Measurements from ENCODE around the gene SH3BP2.

Gene SH3BP2

DNA sequence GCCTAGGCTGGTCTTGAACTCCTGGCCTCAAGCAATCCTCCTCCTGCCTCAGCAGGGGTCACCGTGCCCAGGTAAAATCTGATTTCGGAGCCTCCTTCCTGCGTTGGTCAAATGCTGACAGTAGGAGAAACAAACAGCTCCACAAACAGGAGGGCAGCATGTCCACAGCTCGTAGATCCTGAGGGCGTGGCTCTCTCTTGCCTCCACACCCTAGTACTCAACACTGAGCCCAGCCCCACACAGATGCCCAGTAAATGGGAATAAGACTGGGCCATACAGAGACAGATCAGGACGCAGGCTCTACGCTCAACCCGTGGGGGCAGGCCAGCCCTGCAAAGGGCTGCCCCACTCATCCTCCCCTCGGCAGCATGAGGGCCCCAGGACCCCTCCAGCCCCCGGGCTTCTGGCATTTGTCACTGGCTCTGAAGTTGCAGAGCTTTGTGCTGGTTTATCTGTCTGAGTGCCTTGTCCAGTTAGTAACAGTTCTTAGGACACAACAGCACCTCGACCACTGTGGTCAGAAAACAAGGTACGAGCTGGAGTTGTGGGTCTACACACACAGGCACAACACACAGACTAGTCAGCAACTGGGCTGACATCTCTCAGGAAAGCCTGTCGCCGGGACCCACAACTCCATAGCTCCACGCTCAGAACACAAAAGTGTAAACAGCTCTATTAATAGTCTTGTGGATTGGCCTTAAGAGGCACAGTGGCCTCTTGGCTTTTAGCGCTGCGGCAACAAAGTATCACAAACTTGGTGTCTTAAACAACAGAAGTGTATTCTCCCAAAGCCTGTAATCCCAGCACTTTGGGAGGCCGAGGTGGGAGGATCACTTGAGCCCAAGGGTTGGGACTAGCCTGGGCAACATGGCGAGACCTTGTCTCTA lies 41.9 kb upstream of the SH3BP2 start:
- Histone ChIP-seq H3K4me3 (ENCODE audit: low read length, poor library complexity, severe bottlenecking) (no peak overlapping the region), H3K36me3 (ENCODE audit: insufficient read depth, low read length) (peaks cover 19% of the 10 kb centered on the region; the same call in 1 of the 2 replicates), H3K9me2 (replicated peaks; ENCODE audit: low read depth, low read length) (no peaks in the 10 kb centered on the region), H3K27me3 (ENCODE audit: insufficient read depth, low read length, poor library complexity, severe bottlenecking) (no peaks in the 10 kb centered on the region), H2AFZ (ENCODE audit: low read length) (no peak overlapping the region), H3F3A (ENCODE audit: low read depth) (no peaks in the 10 kb centered on the region), H3K79me2 (ENCODE audit: insufficient read depth, low read length) (peaks cover 60% of the 10 kb centered on the region), H4K20me1 (ENCODE audit: insufficient read depth, low read length, poor library complexity, severe bottlenecking) (peaks cover 24% of the 10 kb centered on the region), H3K9me3 (ENCODE audit: insufficient read depth, low read depth, low read length) (no peaks in the 10 kb centered on the region), H3K4me2 (ENCODE audit: low read depth, low read length, poor library complexity, severe bottlenecking) (peak overlapping the region; percentile 29), H3K4me1 (ENCODE audit: insufficient read depth, low read length, poor library complexity, severe bottlenecking) (peaks cover 26% of the 10 kb centered on the region), H3K9ac (ENCODE audit: low read depth, low read length, poor library complexity, severe bottlenecking) (no peak overlapping the region)
- TF ChIP-seq CTCF (conservative IDR thresholded peaks at IDR 0.05; ENCODE audit: low read length) (no peak), EZH2phosphoT487 (IDR thresholded peaks at IDR 0.05; ENCODE audit: borderline replicate concordance) (no peak)

DNA sequence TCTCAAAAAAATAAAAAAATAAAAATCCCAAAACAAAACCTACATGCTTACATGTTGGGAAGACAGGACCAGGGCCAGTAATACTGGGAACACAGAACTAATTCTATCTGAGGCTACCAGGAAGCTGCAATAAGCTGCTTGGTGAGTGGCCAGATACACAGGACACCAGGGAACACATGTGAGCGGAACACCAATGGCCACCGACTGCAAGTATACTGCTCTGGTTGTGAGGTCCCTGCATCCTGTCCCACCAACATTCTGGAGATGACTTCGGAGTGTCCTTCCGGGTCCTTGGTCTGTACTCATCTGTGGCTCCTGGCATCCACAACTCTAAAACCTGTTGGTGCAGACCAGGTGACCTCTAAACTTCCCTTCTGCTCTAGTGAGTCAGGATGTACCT lies 39.4 kb upstream of the SH3BP2 start:
- no peak overlapping the region for H3K4me3 ChIP-seq (ENCODE audit: low read length, poor library complexity, severe bottlenecking)
- peaks cover 17% of the 10 kb centered on the region for H3K4me1 ChIP-seq (ENCODE audit: insufficient read depth, low read length, poor library complexity, severe bottlenecking)
- H3K79me2 ChIP-seq (ENCODE audit: insufficient read depth, low read length) = peaks cover 60% of the 10 kb centered on the region
- H3K27me3 ChIP-seq (ENCODE audit: insufficient read depth, low read length, poor library complexity, severe bottlenecking) = no peaks in the 10 kb centered on the region
- H2AFZ ChIP-seq (ENCODE audit: low read length) = no peak overlapping the region
- peaks cover 21% of the 10 kb centered on the region for H4K20me1 ChIP-seq (ENCODE audit: insufficient read depth, low read length, poor library complexity, severe bottlenecking)
- no peaks in the 10 kb centered on the region for H3F3A ChIP-seq (ENCODE audit: low read depth)
- peak overlapping the region; percentile 92 for H3K4me2 ChIP-seq (ENCODE audit: low read depth, low read length, poor library complexity, severe bottlenecking)
- H3K9me2 ChIP-seq (replicated peaks; ENCODE audit: low read depth, low read length) = no peaks in the 10 kb centered on the region
- no peaks in the 10 kb centered on the region for H3K36me3 ChIP-seq (ENCODE audit: insufficient read depth, low read length)
- no peak overlapping the region for H3K9ac ChIP-seq (ENCODE audit: low read depth, low read length, poor library complexity, severe bottlenecking)
- no peaks in the 10 kb centered on the region for H3K9me3 ChIP-seq (ENCODE audit: insufficient read depth, low read depth, low read length)
- TF ChIP-seq EZH2phosphoT487 (IDR thresholded peaks at IDR 0.05; ENCODE audit: borderline replicate concordance) (no peak), CTCF (conservative IDR thresholded peaks at IDR 0.05; ENCODE audit: low read length) (no peak)

DNA sequence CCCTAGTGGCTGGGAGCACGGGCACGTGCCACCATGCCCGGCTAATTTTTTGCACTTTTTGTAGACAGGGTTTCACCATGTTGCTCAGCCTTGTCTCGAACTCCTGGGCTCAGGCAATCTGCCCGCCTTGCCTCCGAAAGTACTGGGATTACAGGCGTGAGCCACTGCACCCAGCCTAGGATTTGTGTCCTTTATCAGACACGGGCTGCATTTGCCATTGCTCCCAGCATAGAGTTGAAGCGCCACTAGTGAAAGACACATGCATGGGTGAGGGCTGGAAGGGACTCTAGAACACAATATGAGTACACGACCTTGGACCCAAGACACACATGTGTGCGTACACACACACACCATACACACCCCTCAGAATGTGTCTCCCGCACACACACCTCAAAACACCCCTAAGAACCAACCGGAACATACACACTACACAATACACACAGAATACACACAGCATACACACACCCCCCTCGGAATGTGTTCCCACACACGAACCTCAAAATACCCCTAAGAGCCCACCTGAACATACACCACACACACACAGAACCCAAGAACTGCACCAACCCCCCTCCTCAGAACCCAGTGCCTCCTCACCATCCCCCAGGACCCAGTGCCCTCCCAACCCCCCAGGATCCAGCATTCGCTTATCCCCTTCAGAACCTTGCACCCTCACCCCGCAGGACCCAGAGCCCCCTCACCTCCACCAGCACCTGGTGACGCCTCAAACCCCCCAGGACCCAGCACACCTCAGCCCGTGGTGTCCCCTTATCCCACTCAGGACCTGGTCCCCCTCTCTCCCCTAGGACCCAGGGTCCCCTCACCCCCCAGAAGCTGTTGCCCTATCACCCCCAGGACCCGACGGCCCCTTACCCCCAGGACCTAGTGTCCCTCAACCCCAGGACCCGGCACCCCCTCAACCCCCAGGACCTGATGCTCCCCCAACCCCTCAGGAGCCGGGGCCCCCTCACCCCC lies 37.8 kb upstream of the SH3BP2 start:
- peak overlapping the region; percentile 87; the same call in 1 of the 2 replicates for H2AFZ ChIP-seq (ENCODE audit: low read length)
- peaks cover 45% of the 10 kb centered on the region for H3K79me2 ChIP-seq (ENCODE audit: insufficient read depth, low read length)
- peak overlapping the region; percentile 90 for H3K9ac ChIP-seq (ENCODE audit: low read depth, low read length, poor library complexity, severe bottlenecking)
- H3K27me3 ChIP-seq (ENCODE audit: insufficient read depth, low read length, poor library complexity, severe bottlenecking) = no peaks in the 10 kb centered on the region
- peaks cover 18% of the 10 kb centered on the region for H4K20me1 ChIP-seq (ENCODE audit: insufficient read depth, low read length, poor library complexity, severe bottlenecking)
- peaks cover 17% of the 10 kb centered on the region for H3K4me1 ChIP-seq (ENCODE audit: insufficient read depth, low read length, poor library complexity, severe bottlenecking)
- no peaks in the 10 kb centered on the region for H3F3A ChIP-seq (ENCODE audit: low read depth)
- peak overlapping the region; percentile 92 for H3K4me2 ChIP-seq (ENCODE audit: low read depth, low read length, poor library complexity, severe bottlenecking)
- TF ChIP-seq EZH2phosphoT487 (IDR thresholded peaks at IDR 0.05; ENCODE audit: borderline replicate concordance) = no peak
- TF ChIP-seq CTCF (conservative IDR thresholded peaks at IDR 0.05; ENCODE audit: low read length) = no peak
- H3K36me3 ChIP-seq (ENCODE audit: insufficient read depth, low read length) = no peaks in the 10 kb centered on the region
- no peaks in the 10 kb centered on the region for H3K9me3 ChIP-seq (ENCODE audit: insufficient read depth, low read depth, low read length)
- no peaks in the 10 kb centered on the region for H3K9me2 ChIP-seq (replicated peaks; ENCODE audit: low read depth, low read length)
- peak overlapping the region; percentile 90 for H3K4me3 ChIP-seq (ENCODE audit: low read length, poor library complexity, severe bottlenecking)
